ENCODE measurements around the gene LAMA3.

DNA sequence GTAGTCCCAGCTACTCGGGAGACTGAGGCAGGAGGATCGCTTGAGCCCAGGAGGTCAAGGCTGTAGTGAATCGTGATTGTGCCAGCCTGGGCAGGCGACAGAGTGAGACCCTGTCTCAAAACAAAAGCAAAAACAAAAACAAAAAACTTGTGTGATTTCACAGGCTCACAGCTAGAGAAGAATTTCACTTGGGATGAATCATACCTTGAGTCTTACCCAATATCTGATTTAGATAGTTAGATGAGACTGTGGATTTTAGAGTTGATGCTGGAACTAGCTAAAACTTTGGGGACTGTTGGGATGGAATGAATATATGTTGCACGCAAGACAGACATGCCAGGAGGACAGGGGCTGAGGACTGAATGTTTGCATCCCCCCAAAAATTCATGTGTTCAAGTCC, 31.0 kb upstream of the LAMA3 start:
- TF ChIP-seq CTCF (IDR thresholded peaks at IDR 0.05) (no peak), POLR2AphosphoS5 (IDR thresholded peaks at IDR 0.05; ENCODE audit: low read depth, low read length) (no peak), RCOR1 (IDR thresholded peaks at IDR 0.05; ENCODE audit: low read length) (no peak), EP300 (IDR thresholded peaks at IDR 0.05; ENCODE audit: borderline replicate concordance in 1 of 2, low read depth in 1 of 2, low read length in 1 of 2) (no peak), JUND (IDR thresholded peaks at IDR 0.05) (no peak), FOXJ3 (CRISPR knock-in tag; IDR thresholded peaks at IDR 0.05) (no peak), EZH2phosphoT487 (IDR thresholded peaks at IDR 0.05; ENCODE audit: borderline replicate concordance, low read depth) (no peak)
- TF ChIP-seq, protein P1, sequence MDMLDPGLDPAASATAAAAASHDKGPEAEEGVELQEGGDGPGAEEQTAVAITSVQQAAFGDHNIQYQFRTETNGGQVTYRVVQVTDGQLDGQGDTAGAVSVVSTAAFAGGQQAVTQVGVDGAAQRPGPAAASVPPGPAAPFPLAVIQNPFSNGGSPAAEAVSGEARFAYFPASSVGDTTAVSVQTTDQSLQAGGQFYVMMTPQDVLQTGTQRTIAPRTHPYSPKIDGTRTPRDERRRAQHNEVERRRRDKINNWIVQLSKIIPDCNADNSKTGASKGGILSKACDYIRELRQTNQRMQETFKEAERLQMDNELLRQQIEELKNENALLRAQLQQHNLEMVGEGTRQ (IDR thresholded peaks at IDR 0.05; ENCODE audit: borderline replicate concordance, low read depth, low read length): no peak

Data from SK-N-SH (cell line).